Peyer's patch (tissue), 4 donors: ENCODE data around the gene OXNAD1.

Experiments used
- POLR2A ChIP-seq, 2 donors: fragments of 450-650 bp; IDR thresholded peaks; one replicate each; pipeline ENCODE4 v1.5.1; 2017; ENCODE audit warnings: antibody characterized with exemption in 2 of 2, mild to moderate bottlenecking in 2 of 2, moderate library complexity in 2 of 2
- TF ChIP-seq, protein P1 (sequence below), 6 experiments: fragments of 450-650 bp in 4 of 6; fragments of 200-600 bp in 2 of 6; sonication (generic) in 1 of 6; IDR thresholded peaks; one replicate each; pipeline ENCODE4 v1.5.1; 2017 to 2019; ENCODE audit warnings: antibody characterized with exemption in 6 of 6, mild to moderate bottlenecking in 3 of 6, moderate library complexity in 1 of 6

DNA sequence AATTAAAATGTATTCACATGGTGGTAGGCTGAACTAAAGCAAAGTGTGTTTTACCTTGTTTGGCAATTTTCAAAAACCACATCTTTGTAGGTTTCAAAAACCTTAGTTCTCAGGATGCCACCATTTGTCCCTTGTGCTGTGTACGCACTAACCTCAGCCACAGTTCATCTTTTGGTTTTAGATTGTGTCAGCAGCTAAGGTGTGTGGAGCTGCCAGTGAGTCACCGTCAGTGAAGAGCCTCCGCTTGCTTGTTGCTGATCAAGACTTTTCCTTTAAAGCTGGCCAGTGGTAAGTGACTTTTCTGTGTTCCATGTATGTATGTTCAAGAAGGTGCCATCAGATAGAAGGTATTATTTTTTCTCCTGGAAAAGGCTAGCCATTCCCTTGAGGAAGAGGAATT, 21.1 kb downstream of the OXNAD1 start:
- peak; percentile 23 to 62 for TF ChIP-seq POLR2A (IDR thresholded peaks at IDR 0.05)
- TF ChIP-seq, protein P1, sequence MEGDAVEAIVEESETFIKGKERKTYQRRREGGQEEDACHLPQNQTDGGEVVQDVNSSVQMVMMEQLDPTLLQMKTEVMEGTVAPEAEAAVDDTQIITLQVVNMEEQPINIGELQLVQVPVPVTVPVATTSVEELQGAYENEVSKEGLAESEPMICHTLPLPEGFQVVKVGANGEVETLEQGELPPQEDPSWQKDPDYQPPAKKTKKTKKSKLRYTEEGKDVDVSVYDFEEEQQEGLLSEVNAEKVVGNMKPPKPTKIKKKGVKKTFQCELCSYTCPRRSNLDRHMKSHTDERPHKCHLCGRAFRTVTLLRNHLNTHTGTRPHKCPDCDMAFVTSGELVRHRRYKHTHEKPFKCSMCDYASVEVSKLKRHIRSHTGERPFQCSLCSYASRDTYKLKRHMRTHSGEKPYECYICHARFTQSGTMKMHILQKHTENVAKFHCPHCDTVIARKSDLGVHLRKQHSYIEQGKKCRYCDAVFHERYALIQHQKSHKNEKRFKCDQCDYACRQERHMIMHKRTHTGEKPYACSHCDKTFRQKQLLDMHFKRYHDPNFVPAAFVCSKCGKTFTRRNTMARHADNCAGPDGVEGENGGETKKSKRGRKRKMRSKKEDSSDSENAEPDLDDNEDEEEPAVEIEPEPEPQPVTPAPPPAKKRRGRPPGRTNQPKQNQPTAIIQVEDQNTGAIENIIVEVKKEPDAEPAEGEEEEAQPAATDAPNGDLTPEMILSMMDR (IDR thresholded peaks at IDR 0.05): no peak
